Endothelial cell of umbilical vein (primary cell): ENCODE results near the gene EPN1.

Experiments
- CTCF ChIP-seq, 2 donors: IDR thresholded peaks; 1 replicate in 1 of 2; 2 replicates in 1 of 2; pipeline ENCODE4 v1.5.1; 2011; ENCODE audit warnings: low read length in 2 of 2, mild to moderate bottlenecking in 2 of 2, moderate library complexity in 2 of 2, control low read depth in 1 of 2, inconsistent platforms in 1 of 2, low read depth in 1 of 2; ENCODE audit not compliant: insufficient read depth in 1 of 2; ENCODE audit errors: extremely low read depth in 1 of 2
- EZH2 ChIP-seq: IDR thresholded peaks from 2 replicates; pipeline ENCODE4 v1.6.1; 2012; ENCODE audit warnings: borderline replicate concordance, low read depth, mild to moderate bottlenecking, moderate library complexity, low read length, inconsistent platforms; ENCODE audit not compliant: severe bottlenecking
- FOS ChIP-seq: IDR thresholded peaks from 2 replicates; pipeline ENCODE4 v1.6.1; 2011; ENCODE audit warnings: mild to moderate bottlenecking, low read length, moderate library complexity, borderline replicate concordance; ENCODE audit not compliant: insufficient read depth
- GATA2 ChIP-seq: IDR thresholded peaks from 2 replicates; pipeline ENCODE4 v1.7.0; 2011; ENCODE audit warnings: low read depth, mild to moderate bottlenecking, moderate library complexity, mixed read lengths, low read length; ENCODE audit not compliant: insufficient read length, insufficient read depth
- MYC ChIP-seq: IDR thresholded peaks from one replicate; pipeline ENCODE4 v1.6.1; 2011; ENCODE audit warnings: mild to moderate bottlenecking, low read depth, low read length

- TF ChIP-seq CTCF (IDR thresholded peaks at IDR 0.05; ENCODE audit: extremely low read depth in 1 of 2, insufficient read depth in 1 of 2, low read depth in 1 of 2, low read length in 2 of 2), result no peak
- TF ChIP-seq GATA2, result no peak
- no peak for TF ChIP-seq EZH2
- no peak for TF ChIP-seq FOS
- no peak for TF ChIP-seq MYC
Observed at GRCh38 chr19:55648585-55649267, 26.3 kb upstream of the EPN1 start.
